GM13977 (cell line): ENCODE results near the gene NLRX1.
A peak's percentile ranks its signal among the peaks of the same experiment; 100 is the strongest.
"Not testable (repeated sequence)": the region's sequence is repeated elsewhere in the genome, so short reads cannot be mapped to it uniquely, and the experiment has no call there.

Experiments
- DNase-seq: peaks from one replicate; pipeline ENCODE4 v3.0.0; 2012; ENCODE audit warnings: low spot score
- in situ Hi-C: fragments of 300-500 bp; cut with MboI; formaldehyde crosslinking; loops from one replicate; pipeline ENCODE4 v1.12.0; 2022; ENCODE audit warnings: low sequenced_read_pairs, low pct_unique_long_range_greater_than_20kb, mixed read lengths, inconsistent platforms; ENCODE audit not compliant: unreplicated experiment
- TF ChIP-seq, protein P1 (sequence below): IDR thresholded peaks from 2 replicates; pipeline ENCODE4 v1.5.1; 2012; ENCODE audit warnings: mild to moderate bottlenecking, control low read depth; ENCODE audit not compliant: insufficient read depth; ENCODE audit errors: extremely low read depth, missing control alignments

Gene NLRX1

DNA sequence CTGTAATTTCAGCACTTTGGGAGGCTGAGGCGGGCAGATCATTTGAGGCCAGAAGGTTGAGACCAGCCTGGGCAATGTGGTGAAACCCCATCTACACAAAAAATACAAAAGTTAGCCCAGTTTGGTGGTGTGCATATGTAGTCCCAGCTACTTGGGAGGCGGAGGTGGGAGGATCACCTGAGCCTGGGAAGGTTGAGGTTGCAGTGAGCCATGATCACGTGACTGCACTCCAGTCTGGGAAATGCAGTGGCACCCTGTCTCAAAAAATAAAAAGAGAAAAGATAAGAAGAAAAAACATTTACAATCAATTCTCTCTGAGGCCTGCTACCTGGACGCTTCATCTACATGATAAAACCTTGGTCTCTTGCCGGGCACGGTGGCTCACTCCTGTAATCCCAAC lies 30.4 kb downstream of the NLRX1 start:
- DNase-seq: no peak
- in situ Hi-C loops: no loop called here
- TF ChIP-seq, protein P1, sequence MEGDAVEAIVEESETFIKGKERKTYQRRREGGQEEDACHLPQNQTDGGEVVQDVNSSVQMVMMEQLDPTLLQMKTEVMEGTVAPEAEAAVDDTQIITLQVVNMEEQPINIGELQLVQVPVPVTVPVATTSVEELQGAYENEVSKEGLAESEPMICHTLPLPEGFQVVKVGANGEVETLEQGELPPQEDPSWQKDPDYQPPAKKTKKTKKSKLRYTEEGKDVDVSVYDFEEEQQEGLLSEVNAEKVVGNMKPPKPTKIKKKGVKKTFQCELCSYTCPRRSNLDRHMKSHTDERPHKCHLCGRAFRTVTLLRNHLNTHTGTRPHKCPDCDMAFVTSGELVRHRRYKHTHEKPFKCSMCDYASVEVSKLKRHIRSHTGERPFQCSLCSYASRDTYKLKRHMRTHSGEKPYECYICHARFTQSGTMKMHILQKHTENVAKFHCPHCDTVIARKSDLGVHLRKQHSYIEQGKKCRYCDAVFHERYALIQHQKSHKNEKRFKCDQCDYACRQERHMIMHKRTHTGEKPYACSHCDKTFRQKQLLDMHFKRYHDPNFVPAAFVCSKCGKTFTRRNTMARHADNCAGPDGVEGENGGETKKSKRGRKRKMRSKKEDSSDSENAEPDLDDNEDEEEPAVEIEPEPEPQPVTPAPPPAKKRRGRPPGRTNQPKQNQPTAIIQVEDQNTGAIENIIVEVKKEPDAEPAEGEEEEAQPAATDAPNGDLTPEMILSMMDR: no peak

DNA sequence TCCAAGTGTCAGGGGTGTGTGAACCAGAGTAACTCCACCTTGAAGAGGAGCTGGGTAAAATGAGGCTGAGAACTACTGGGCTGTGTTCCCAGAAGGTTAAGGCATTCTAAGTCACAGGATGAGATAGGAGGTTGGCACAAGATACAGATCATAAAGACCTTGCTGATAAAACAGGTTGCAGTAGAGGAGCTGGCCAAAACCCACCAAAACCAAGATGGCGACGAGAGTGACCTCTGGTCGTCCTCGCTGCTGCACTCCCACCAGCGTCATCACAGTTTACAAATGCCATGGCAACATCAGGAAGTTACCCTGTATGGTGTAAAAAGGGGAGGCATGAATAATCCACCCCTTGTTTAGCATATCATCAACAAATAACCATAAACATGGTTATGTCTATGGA lies 32.7 kb downstream of the NLRX1 start:
- DNase-seq, in situ Hi-C loops: not testable (repeated sequence)

DNA sequence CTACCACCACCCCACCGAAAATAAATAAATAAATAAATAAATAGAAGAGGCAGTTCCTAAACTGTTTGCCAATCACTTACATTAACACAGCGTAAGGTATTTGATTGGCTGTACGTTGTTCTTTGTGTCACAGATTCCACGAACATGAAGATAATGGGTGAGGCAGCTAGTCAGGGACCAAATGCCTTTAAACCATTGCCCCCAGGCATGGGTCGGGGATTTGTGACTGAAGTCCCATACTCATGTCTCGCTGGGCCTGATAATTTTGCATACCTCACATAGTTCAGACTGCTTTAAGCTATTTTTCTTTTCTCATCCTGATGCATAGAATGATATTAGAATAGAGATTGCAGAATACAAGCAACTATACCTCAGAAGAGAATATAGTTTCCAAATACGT lies 34.0 kb downstream of the NLRX1 start:
- TF ChIP-seq, protein P1: no peak
- in situ Hi-C loops: no loop called here
- DNase-seq: no peak

DNA sequence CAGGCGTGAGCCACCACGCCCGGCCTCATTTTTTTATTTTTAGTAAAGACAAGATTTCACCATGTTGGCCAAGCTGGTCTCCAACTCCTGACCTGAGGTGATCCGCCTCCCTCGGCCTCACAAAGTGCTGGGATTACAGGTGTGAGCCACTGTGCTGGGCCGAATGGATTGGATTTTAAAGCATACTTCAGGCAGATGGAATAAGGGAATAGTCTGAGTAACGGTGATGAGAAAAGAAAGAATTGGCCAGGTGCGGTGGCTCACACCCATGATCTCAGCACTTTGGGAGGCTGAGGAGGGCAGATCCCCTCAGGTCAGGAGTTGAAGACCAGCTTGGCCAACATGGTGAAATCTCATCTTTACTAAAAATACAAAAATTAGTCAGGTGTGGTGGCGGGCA lies 35.5 kb downstream of the NLRX1 start:
- in situ Hi-C loops: no loop called here
- TF ChIP-seq, protein P1: no peak
- DNase-seq: no peak

DNA sequence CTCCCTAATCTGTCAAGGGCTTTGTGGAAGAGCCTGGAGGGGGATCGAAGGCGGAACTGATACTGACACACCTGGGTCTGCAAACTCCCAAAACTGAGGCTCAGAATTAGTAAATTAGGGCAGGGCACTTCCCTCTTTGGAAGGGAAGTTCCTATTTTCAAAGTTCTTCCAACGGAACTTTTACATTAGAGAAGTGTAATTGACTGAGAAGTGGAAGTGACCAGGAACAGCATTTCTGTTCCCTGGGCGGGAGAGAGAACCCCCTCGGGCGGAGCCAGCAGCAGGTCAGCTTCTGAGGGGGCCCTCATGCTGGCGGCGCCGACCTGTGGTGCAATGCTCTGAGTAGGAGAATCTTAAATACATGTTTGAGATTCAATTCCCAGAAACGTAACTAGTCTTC lies 36.6 kb downstream of the NLRX1 start:
- peak; percentile 30 for DNase-seq
- TF ChIP-seq, protein P1: no peak

DNA sequence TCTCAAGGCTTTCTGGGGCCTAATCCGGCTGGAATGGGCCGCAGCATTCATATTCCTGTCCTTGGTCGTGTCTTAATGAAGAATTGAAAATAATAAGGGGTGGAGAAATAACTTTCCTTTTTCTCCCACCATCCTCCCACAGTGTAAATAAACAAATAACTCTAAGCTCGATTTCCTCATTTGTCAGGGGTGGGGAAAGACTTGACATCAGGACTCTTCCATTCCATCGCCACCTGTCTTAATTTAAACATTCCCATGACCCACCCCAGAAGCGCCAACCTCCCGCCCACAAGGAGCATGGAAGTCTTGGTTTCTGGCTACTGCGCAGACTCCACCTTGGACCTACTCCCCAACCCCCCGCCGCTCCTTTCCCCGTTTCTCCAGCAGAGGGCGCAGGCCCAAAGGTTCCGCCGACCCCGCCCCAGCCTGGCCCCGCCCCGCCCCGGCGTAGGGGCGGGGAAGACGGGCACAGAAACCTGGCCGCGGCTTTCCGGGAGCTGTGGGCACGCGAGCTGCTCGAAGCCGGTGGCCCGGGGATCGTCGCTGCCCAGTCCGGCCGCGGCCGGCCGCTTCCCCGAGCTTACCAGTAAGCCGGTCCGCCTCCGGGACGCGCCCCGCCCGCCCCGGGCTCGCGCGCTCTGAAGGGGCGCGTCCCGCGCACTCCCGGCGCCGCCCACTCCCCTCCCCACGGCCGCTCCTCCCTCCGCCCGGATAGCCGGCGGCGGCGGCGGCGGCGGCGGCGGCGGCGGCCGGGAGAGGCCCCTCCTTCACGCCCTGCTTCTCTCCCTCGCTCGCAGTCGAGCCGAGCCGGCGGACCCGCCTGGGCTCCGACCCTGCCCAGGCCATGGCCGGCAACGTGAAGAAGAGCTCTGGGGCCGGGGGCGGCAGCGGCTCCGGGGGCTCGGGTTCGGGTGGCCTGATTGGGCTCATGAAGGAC lies 37.3 kb downstream of the NLRX1 start, which contains the start of gene CBL:
Gene CBL (plus strand): TSS at position 766 of the 937 bp plus-strand sequence. CDS start 79 bp downstream, at position 845.
- in situ Hi-C loops: no loop called here
- DNase-seq: peak; percentile 96

More for the DNA sequence above, 36.6 kb downstream of the NLRX1 start:
- in situ Hi-C loops: no loop called here

More for the DNA sequence above, 37.3 kb downstream of the NLRX1 start, which contains the start of gene CBL:
- TF ChIP-seq, protein P1: peak; percentile 81
